ENCODE data around the gene MFSD6.
"Not testable (repeated sequence)": the region's sequence is repeated elsewhere in the genome, so short reads cannot be mapped to it uniquely, and the experiment has no call there.

MFSD6 gene

DNA sequence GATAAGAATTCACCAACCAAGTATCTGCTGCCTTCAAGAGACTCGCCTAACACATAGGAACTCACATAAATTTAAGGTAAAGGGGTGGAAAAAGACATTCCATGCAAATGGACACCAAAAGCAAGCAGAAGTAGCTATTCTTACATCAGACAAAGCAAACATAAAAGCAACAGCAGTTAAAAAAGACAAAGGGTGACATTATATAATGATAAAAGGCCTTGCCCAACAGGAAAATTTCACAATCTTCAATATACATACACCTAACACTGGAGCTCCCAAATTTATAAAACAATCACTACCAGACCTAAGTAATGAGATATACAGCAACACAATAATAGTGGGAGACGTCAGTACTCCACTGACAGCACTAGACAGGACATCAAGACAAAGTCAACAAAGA is 84.9 kb downstream of the MFSD6 start:
- Histone ChIP-seq H3K27ac (ENCODE audit: low read depth, low read length) (no peak overlapping the region), H3K79me2 (ENCODE audit: control insufficient read depth, low read length) (no peaks in the 10 kb centered on the region), H3K4me1 (ENCODE audit: control insufficient read depth, low read length) (no peaks in the 10 kb centered on the region), H3K4me2 (ENCODE audit: low read length) (no peak overlapping the region), H3F3A (ENCODE audit: control insufficient read depth, insufficient read depth) (no peaks in the 10 kb centered on the region), H3K36me3 (ENCODE audit: control insufficient read depth, low read length) (peaks cover 28% of the 10 kb centered on the region), H3K9me3 (ENCODE audit: control insufficient read depth, insufficient read depth, low read length) (no peaks in the 10 kb centered on the region), H3K27me3 (ENCODE audit: control insufficient read depth, low read length) (no peaks in the 10 kb centered on the region), H3K4me3 (ENCODE audit: low read length) (no peak overlapping the region), H4K20me1 (ENCODE audit: control insufficient read depth, insufficient read depth, low read depth, low read length) (no peaks in the 10 kb centered on the region), H3K9me2 (replicated peaks; ENCODE audit: control insufficient read depth, low read length) (no peaks in the 10 kb centered on the region)
- no peak for TF ChIP-seq EZH2phosphoT487 (IDR thresholded peaks at IDR 0.05; ENCODE audit: borderline replicate concordance, low read length)
- TF ChIP-seq, protein P1, sequence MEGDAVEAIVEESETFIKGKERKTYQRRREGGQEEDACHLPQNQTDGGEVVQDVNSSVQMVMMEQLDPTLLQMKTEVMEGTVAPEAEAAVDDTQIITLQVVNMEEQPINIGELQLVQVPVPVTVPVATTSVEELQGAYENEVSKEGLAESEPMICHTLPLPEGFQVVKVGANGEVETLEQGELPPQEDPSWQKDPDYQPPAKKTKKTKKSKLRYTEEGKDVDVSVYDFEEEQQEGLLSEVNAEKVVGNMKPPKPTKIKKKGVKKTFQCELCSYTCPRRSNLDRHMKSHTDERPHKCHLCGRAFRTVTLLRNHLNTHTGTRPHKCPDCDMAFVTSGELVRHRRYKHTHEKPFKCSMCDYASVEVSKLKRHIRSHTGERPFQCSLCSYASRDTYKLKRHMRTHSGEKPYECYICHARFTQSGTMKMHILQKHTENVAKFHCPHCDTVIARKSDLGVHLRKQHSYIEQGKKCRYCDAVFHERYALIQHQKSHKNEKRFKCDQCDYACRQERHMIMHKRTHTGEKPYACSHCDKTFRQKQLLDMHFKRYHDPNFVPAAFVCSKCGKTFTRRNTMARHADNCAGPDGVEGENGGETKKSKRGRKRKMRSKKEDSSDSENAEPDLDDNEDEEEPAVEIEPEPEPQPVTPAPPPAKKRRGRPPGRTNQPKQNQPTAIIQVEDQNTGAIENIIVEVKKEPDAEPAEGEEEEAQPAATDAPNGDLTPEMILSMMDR (IDR thresholded peaks at IDR 0.05; ENCODE audit: low read depth, low read length, poor library complexity, severe bottlenecking): no peak

- not testable (repeated sequence) for H3K4me2 ChIP-seq (ENCODE audit: low read length); H3K4me3 ChIP-seq (ENCODE audit: low read length); H3K9me2 ChIP-seq (replicated peaks; ENCODE audit: control insufficient read depth, low read length); H3K4me1 ChIP-seq (ENCODE audit: control insufficient read depth, low read length); H3K9me3 ChIP-seq (ENCODE audit: control insufficient read depth, insufficient read depth, low read length); H3K79me2 ChIP-seq (ENCODE audit: control insufficient read depth, low read length); H3F3A ChIP-seq (ENCODE audit: control insufficient read depth, insufficient read depth); H3K27ac ChIP-seq (ENCODE audit: low read depth, low read length); H3K27me3 ChIP-seq (ENCODE audit: control insufficient read depth, low read length); H4K20me1 ChIP-seq (ENCODE audit: control insufficient read depth, insufficient read depth, low read depth, low read length)
- peaks cover 23% of the 10 kb centered on the region for H3K36me3 ChIP-seq (ENCODE audit: control insufficient read depth, low read length)
Measured at GRCh38 chr2:190494600-190495227, 86.6 kb downstream of the MFSD6 start.

DNA sequence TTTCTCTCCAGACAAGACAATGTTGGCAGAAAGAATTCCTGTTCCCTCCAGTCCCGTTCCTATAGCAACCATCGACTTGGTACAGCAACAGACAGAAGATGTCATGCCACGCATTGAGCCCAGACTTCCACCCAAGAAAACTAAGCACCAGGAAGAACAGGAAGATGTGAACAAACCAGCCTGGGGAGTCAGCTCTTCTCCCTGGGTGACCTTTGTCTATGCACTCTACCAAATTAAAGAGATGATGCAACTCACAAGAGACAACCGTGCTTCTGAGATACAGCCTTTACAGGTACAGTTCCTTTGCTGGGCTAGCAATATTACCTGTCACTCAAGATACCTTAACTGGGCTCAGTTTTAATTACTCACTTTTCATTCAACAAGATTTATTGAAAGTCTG is 89.3 kb downstream of the MFSD6 start:
- Histone ChIP-seq H3K36me3 (ENCODE audit: control insufficient read depth, low read length) (peaks cover 29% of the 10 kb centered on the region), H3K9me2 (replicated peaks; ENCODE audit: control insufficient read depth, low read length) (no peaks in the 10 kb centered on the region), H3K27me3 (ENCODE audit: control insufficient read depth, low read length) (no peaks in the 10 kb centered on the region), H3K4me3 (ENCODE audit: low read length) (no peak overlapping the region), H3K4me2 (ENCODE audit: low read length) (no peak overlapping the region), H3K9me3 (ENCODE audit: control insufficient read depth, insufficient read depth, low read length) (no peaks in the 10 kb centered on the region), H3F3A (ENCODE audit: control insufficient read depth, insufficient read depth) (no peaks in the 10 kb centered on the region), H3K79me2 (ENCODE audit: control insufficient read depth, low read length) (no peaks in the 10 kb centered on the region), H3K27ac (ENCODE audit: low read depth, low read length) (no peak overlapping the region), H4K20me1 (ENCODE audit: control insufficient read depth, insufficient read depth, low read depth, low read length) (no peaks in the 10 kb centered on the region), H3K4me1 (ENCODE audit: control insufficient read depth, low read length) (no peaks in the 10 kb centered on the region)
- TF ChIP-seq EZH2phosphoT487 (IDR thresholded peaks at IDR 0.05; ENCODE audit: borderline replicate concordance, low read length): no peak
- TF ChIP-seq, protein P1 (IDR thresholded peaks at IDR 0.05; ENCODE audit: low read depth, low read length, poor library complexity, severe bottlenecking): no peak

GRCh38 chr2:190499273-190499672 is 91.1 kb downstream of the MFSD6 start:
- Histone ChIP-seq H3K79me2 (ENCODE audit: control insufficient read depth, low read length) (no peaks in the 10 kb centered on the region), H3K4me2 (ENCODE audit: low read length) (no peak overlapping the region), H3K9me2 (replicated peaks; ENCODE audit: control insufficient read depth, low read length) (no peaks in the 10 kb centered on the region), H3K27ac (ENCODE audit: low read depth, low read length) (no peak overlapping the region), H3K27me3 (ENCODE audit: control insufficient read depth, low read length) (no peaks in the 10 kb centered on the region), H4K20me1 (ENCODE audit: control insufficient read depth, insufficient read depth, low read depth, low read length) (no peaks in the 10 kb centered on the region), H3K9me3 (ENCODE audit: control insufficient read depth, insufficient read depth, low read length) (no peaks in the 10 kb centered on the region), H3K4me1 (ENCODE audit: control insufficient read depth, low read length) (no peaks in the 10 kb centered on the region), H3K36me3 (ENCODE audit: control insufficient read depth, low read length) (peaks cover 40% of the 10 kb centered on the region), H3F3A (ENCODE audit: control insufficient read depth, insufficient read depth) (no peaks in the 10 kb centered on the region), H3K4me3 (ENCODE audit: low read length) (no peak overlapping the region)
- no peak for TF ChIP-seq EZH2phosphoT487 (IDR thresholded peaks at IDR 0.05; ENCODE audit: borderline replicate concordance, low read length)
- TF ChIP-seq, protein P1 (IDR thresholded peaks at IDR 0.05; ENCODE audit: low read depth, low read length, poor library complexity, severe bottlenecking): no peak
